Left lung (tissue), 10 donors: ENCODE results near the gene RFT1. TPM values are rescaled to one million over a fixed set of nuclear protein-coding genes. Genes with fewer than 3 reads are reported as not detected.
A peak's percentile ranks its signal among the peaks of the same experiment; 100 is the strongest.

Source experiments
- ATAC-seq: fragments of 200-7000 bp; cut with Tn5 transposase; one replicate; pipeline ENCODE4 v1.9.1; 2020; ENCODE audit warnings: moderate library complexity
- DNase-seq, 4 donors: peaks; one replicate each; pipeline ENCODE4 v3.0.0-alpha.2; 2013 to 2020
- H3K27ac ChIP-seq, 2 donors: fragments of 200-600 bp; sonication (generic) in 1 of 2; one replicate each; pipeline versions ENCODE4 v1.5.0 to v1.8.0; 2020 to 2021
- H3K27me3 ChIP-seq, 2 donors: fragments of 200-600 bp; sonication (generic) in 1 of 2; one replicate each; pipeline versions ENCODE4 v1.5.0 to v1.8.0; 2020 to 2021
- H3K36me3 ChIP-seq, 2 donors: fragments of 200-600 bp; sonication (generic) in 1 of 2; one replicate each; pipeline versions ENCODE4 v1.5.0 to v1.8.0; 2020 to 2021
- H3K4me1 ChIP-seq, 2 donors: fragments of 200-600 bp; one replicate each; pipeline ENCODE4 v1.8.0; 2021
- H3K4me3 ChIP-seq, 2 donors: fragments of 200-600 bp; sonication (generic) in 1 of 2; one replicate each; pipeline versions ENCODE4 v1.5.0 to v1.8.0; 2020 to 2021; ENCODE audit warnings: mild to moderate bottlenecking in 1 of 2
- H3K9me3 ChIP-seq, 2 donors: fragments of 200-600 bp; sonication (generic) in 1 of 2; one replicate each; pipeline versions ENCODE4 v1.5.0 to v1.8.0; 2020 to 2021
- CTCF ChIP-seq, 2 donors: fragments of 200-600 bp; sonication (generic) in 1 of 2; IDR thresholded peaks; one replicate each; pipeline versions ENCODE4 v1.5.0 to v1.8.0; 2021; ENCODE audit warnings: antibody characterized with exemption in 2 of 2
- intact Hi-C, 2 donors: fragments of 100-400 bp; cut with DNase I; formaldehyde crosslinking; loops; one replicate each; pipeline versions ENCODE4 v1.11.2 to v1.14.2; 2022
- polyA plus RNA-seq, 6 donors: library from polyadenylated mRNA; unstranded; fragments of 120-200 nt; gene quantifications; one replicate each; pipeline ENCODE4 v1.2.1, GENCODE V29; 2013; ENCODE audit not compliant: insufficient read length in 6 of 6
- total RNA-seq, 2 donors: library from RNA; stranded (reverse); fragmentation: NEBNext Ultra II Directional; extraction: Animal tissue kit (Norgen Biotek cat#: 25700); gene quantifications; one replicate each; pipeline ENCODE4 v1.2.1, GENCODE V29; 2021
- donor health status: DM: no; HTN: yes; CAD: no.
- donor health status: DM: no; HTN: no; CAD: no.

RFT1 gene
- total and polyA plus RNA-seq, 8 donors: 23.2 to 28.0 (median 24.4) TPM

GRCh38 chr3:53134631-53135232 is 4.5 kb upstream of the RFT1 start:
- peak in 3 of 4 donors; percentile 76 to 94 (median 88) for DNase-seq
- intact Hi-C loops: loop anchor here in 1 of 2 donors (10.0 kb wide), 1 partner anchor 60 kb away; no protein-coding TSS in a partner anchor
- Histone ChIP-seq H3K27ac (no peak overlapping the region), H3K36me3 (no peaks in the 10 kb centered on the region), H3K27me3 (no peaks in the 10 kb centered on the region), H3K9me3 (no peaks in the 10 kb centered on the region), H3K4me3 (no peak overlapping the region), H3K4me1 (peaks cover under 1 to 38% of the 10 kb centered on the region in 2 donors)
- TF ChIP-seq CTCF (IDR thresholded peaks at IDR 0.05): peak; percentile 72 to 90
- peak; percentile 89 for ATAC-seq

DNA sequence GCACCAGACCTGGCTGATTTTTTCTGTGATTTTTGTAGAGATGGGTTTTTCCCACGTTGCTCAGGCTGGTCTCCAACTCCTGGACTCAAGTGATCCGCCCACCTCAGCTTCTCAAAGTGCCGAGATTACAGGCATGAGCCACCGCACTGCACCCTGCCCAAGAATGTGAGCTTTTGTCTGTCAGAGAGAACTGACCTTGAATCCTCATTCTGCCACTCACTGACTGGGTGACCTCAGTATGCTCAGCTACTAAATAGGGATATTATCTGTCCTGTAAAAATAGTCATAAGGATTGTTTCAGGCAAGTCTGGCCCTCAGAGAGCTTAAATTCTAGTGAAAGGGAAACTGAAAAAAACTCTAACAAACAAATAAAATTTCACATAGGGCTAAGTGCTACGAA is 2.1 kb upstream of the RFT1 start:
- ATAC-seq (no peak), DNase-seq (no peak)
- Histone ChIP-seq H3K4me1 (peaks cover 10 to 50% of the 10 kb centered on the region in 2 donors), H3K27ac (no peak overlapping the region), H3K4me3 (no peak overlapping the region), H3K27me3 (no peaks in the 10 kb centered on the region), H3K36me3 (no peaks in the 10 kb centered on the region), H3K9me3 (no peaks in the 10 kb centered on the region)
- intact Hi-C loops: loop anchor here in 1 of 2 donors (10.0 kb wide), 1 partner anchor 62 kb away; no protein-coding TSS in a partner anchor
- TF ChIP-seq CTCF (IDR thresholded peaks at IDR 0.05): no peak

- peaks cover 10 to 50% of the 10 kb centered on the region in 2 donors for H3K4me1 ChIP-seq
- no peaks in the 10 kb centered on the region for H3K36me3 ChIP-seq
- H3K9me3 ChIP-seq: no peaks in the 10 kb centered on the region
- ATAC-seq (no peak), DNase-seq (no peak)
- no peak for TF ChIP-seq CTCF (IDR thresholded peaks at IDR 0.05)
- H3K4me3 ChIP-seq: peak overlapping the region in 1 of 2 donors; percentile 91
- intact Hi-C loops: loop anchor here in 1 of 2 donors (10.0 kb wide), 1 partner anchor 64 kb away; no protein-coding TSS in a partner anchor
- H3K27ac ChIP-seq: peak overlapping the region; percentile 88 to 91
- H3K27me3 ChIP-seq: no peaks in the 10 kb centered on the region
Observed at GRCh38 chr3:53131096-53131495, 861 bp upstream of the RFT1 start.

GRCh38 chr3:53129344-53129743 is 891 bp downstream of the RFT1 start:
- no peak for ATAC-seq
- no peak for TF ChIP-seq CTCF (IDR thresholded peaks at IDR 0.05)
- H3K27me3 ChIP-seq: no peaks in the 10 kb centered on the region
- H3K4me1 ChIP-seq: peaks cover 10 to 45% of the 10 kb centered on the region in 2 donors
- intact Hi-C loops: no loop called here
- peak overlapping the region; percentile 76 to 91 for H3K4me3 ChIP-seq
- DNase-seq: no peak
- peaks cover 0 to 15% of the 10 kb centered on the region in 2 donors for H3K36me3 ChIP-seq
- H3K27ac ChIP-seq: no peak overlapping the region
- no peaks in the 10 kb centered on the region for H3K9me3 ChIP-seq

- H3K27ac ChIP-seq: no peak overlapping the region
- no peak for TF ChIP-seq CTCF (IDR thresholded peaks at IDR 0.05)
- no peak overlapping the region for H3K4me3 ChIP-seq
- peaks cover 10 to 51% of the 10 kb centered on the region in 2 donors for H3K4me1 ChIP-seq
- H3K36me3 ChIP-seq: peaks cover 0 to 43% of the 10 kb centered on the region in 2 donors
- intact Hi-C loops: no loop called here
- DNase-seq: no peak
- H3K27me3 ChIP-seq: no peaks in the 10 kb centered on the region
- H3K9me3 ChIP-seq: no peaks in the 10 kb centered on the region
- ATAC-seq: no peak
Observed at GRCh38 chr3:53126601-53127000, 3.6 kb downstream of the RFT1 start.
